Measurements from ENCODE around the gene KIR3DL2.

DNA sequence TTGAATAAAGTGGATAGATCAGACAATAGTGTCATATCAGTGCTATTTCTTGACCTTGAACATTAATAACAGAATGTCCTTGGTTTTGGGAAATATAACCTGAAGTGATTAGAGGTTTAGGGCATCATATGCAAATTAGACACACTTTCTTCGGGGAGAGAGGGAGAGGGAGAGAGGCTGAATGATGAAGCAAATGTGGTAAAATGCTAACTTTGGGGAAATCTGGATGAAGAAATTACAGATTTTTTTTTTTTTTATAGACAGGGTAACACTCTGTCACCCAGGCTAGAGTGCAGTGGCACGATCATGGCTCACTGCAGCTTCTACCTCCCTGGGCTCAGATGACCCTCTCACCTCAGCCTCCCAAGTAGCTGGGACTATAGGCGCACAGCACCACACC lies 51.8 kb downstream of the KIR3DL2 start:
- TF ChIP-seq EZH2phosphoT487 (IDR thresholded peaks at IDR 0.05; ENCODE audit: low read length) (no peak), EZH2 (optimal IDR thresholded peaks at IDR 0.05; ENCODE audit: low read depth, low read length) (no peak)
- TF ChIP-seq, protein P1, sequence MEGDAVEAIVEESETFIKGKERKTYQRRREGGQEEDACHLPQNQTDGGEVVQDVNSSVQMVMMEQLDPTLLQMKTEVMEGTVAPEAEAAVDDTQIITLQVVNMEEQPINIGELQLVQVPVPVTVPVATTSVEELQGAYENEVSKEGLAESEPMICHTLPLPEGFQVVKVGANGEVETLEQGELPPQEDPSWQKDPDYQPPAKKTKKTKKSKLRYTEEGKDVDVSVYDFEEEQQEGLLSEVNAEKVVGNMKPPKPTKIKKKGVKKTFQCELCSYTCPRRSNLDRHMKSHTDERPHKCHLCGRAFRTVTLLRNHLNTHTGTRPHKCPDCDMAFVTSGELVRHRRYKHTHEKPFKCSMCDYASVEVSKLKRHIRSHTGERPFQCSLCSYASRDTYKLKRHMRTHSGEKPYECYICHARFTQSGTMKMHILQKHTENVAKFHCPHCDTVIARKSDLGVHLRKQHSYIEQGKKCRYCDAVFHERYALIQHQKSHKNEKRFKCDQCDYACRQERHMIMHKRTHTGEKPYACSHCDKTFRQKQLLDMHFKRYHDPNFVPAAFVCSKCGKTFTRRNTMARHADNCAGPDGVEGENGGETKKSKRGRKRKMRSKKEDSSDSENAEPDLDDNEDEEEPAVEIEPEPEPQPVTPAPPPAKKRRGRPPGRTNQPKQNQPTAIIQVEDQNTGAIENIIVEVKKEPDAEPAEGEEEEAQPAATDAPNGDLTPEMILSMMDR (IDR thresholded peaks at IDR 0.05; ENCODE audit: low read length): no peak

Data from MM.1S (cell line).